ENCODE data around the gene PSMB10.

The PSMB10 gene

GRCh38 chr16:67888331-67888730 is 48.3 kb downstream of the PSMB10 start:
- no peak for DNase-seq

- DNase-seq: no peak
Observed at GRCh38 chr16:67886387-67886786, 50.3 kb downstream of the PSMB10 start.

- DNase-seq: no peak
Observed at GRCh38 chr16:67885976-67886375, 50.7 kb downstream of the PSMB10 start.

DNA sequence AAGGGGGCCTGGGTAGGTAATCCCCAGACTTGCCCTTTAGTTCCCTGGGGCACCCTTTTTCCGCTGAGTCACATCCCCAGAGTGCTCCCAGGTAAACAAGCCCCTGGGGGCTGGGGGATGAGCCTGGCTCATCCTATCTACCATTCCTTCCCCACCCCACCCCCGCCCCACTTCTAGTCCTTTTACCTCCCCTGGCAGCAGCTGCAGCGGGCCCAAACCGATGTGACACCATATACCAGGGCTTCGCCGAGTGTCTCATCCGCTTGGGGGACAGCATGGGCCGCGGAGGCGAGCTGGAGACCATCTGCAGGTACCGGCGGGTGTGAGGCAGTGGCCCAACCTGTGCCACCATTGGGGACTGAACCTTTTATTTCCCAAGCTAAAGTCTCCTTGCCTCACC is 51.1 kb downstream of the PSMB10 start:
- no peak for DNase-seq

- DNase-seq: peak; percentile 40 to 81
Observed at GRCh38 chr16:67884684-67885083, 52.0 kb downstream of the PSMB10 start, which contains the start of gene NRN1L. NRN1L (plus strand) TSS chr16:67884885; CDS start chr16:67884904, 19 bp downstream.

Measured in NCI-H446 (cell line).